NCI-H510A (cell line): ENCODE data around the gene SERP2.
"Not testable (repeated sequence)": the region's sequence is repeated elsewhere in the genome, so short reads cannot be mapped to it uniquely, and the experiment has no call there.

Experiments
- DNase-seq: peaks from one replicate; lab custom pipeline; 2025; lab: John Stamatoyannopoulos, UW

Gene SERP2

GRCh38 chr13:44373601-44374347 lies at the start of gene SERP2:
Gene SERP2 (plus strand): TSS chr13:44373824. CDS start chr13:44374026, 202 bp downstream.
- DNase-seq: no peak

GRCh38 chr13:44326961-44327360 lies 46.7 kb upstream of the SERP2 start:
- no peak for DNase-seq

GRCh38 chr13:44329041-44329440 lies 44.6 kb upstream of the SERP2 start:
- DNase-seq: not testable (repeated sequence)

GRCh38 chr13:44329909-44330545 lies 43.6 kb upstream of the SERP2 start:
- DNase-seq: no peak

GRCh38 chr13:44331446-44331845 lies 42.2 kb upstream of the SERP2 start:
- DNase-seq: no peak

- no peak for DNase-seq
Observed at GRCh38 chr13:44331912-44332851, 41.4 kb upstream of the SERP2 start.

GRCh38 chr13:44333950-44334655 lies 39.5 kb upstream of the SERP2 start:
- no peak for DNase-seq

- DNase-seq: no peak
Observed at GRCh38 chr13:44334751-44335150, 38.9 kb upstream of the SERP2 start.

- no peak for DNase-seq
Observed at GRCh38 chr13:44336934-44337333, 36.7 kb upstream of the SERP2 start.

- DNase-seq: no peak
Observed at GRCh38 chr13:44337581-44337980, 36.0 kb upstream of the SERP2 start.

- no peak for DNase-seq
Observed at GRCh38 chr13:44340508-44340907, 33.1 kb upstream of the SERP2 start.

- DNase-seq: no peak
Observed at GRCh38 chr13:44342741-44343140, 30.9 kb upstream of the SERP2 start.

- no peak for DNase-seq
Observed at GRCh38 chr13:44346534-44346933, 27.1 kb upstream of the SERP2 start.

GRCh38 chr13:44347301-44347700 lies 26.3 kb upstream of the SERP2 start:
- DNase-seq: no peak

GRCh38 chr13:44347949-44348348 lies 25.7 kb upstream of the SERP2 start:
- no peak for DNase-seq

GRCh38 chr13:44350775-44351504 lies 22.7 kb upstream of the SERP2 start:
- no peak for DNase-seq

GRCh38 chr13:44351505-44351854 lies 22.1 kb upstream of the SERP2 start:
- DNase-seq: no peak

GRCh38 chr13:44352202-44352601 lies 21.4 kb upstream of the SERP2 start:
- DNase-seq: no peak

GRCh38 chr13:44352671-44353070 lies 21.0 kb upstream of the SERP2 start:
- no peak for DNase-seq

- no peak for DNase-seq
Observed at GRCh38 chr13:44354331-44354730, 19.3 kb upstream of the SERP2 start.

GRCh38 chr13:44354884-44355283 lies 18.7 kb upstream of the SERP2 start:
- no peak for DNase-seq
